ENCODE data around the gene SMIM5. TPM values are rescaled to one million over a fixed set of nuclear protein-coding genes. Genes with fewer than 3 reads are reported as not detected.

SMIM5 gene
- total and polyA plus RNA-seq, 8 donors: 0.58 to 29.5 (median 7.9) TPM; not detected in 2

GRCh38 chr17:75588596-75589011 lies 44.6 kb upstream of the SMIM5 start:
- Histone ChIP-seq H3K36me3 (peaks cover 0 to 7% (median 4%) of the 10 kb centered on the region in 4 donors), H3K4me3 (peak overlapping the region; percentile 60 to 68 (median 64)), H3K4me1 (peaks cover 24 to 40% (median 32%) of the 10 kb centered on the region in 4 donors), H3K9me3 (no peaks in the 10 kb centered on the region), H3K27ac (peak overlapping the region; percentile 87 to 98 (median 91)), H3K27me3 (no peaks in the 10 kb centered on the region)
- intact Hi-C loops (cut with DNase I; ENCODE audit: low total_unique reads): loop anchor here (10.0 kb wide), 1 partner anchor 54 kb away; no protein-coding TSS in a partner anchor
- no peak for TF ChIP-seq POLR2A (IDR thresholded peaks at IDR 0.05)
- no peak for TF ChIP-seq CTCF (IDR thresholded peaks at IDR 0.05)
- no peak for TF ChIP-seq POLR2AphosphoS5 (IDR thresholded peaks at IDR 0.05)
- no peak for TF ChIP-seq EP300 (IDR thresholded peaks at IDR 0.05)
- DNase-seq: peak in 1 of 2 donors; percentile 75
- 9 to 13% (median 10%) methylated on average over 3 to 49 of the region's 49 CpGs; no CpG with 5 or more reads in 1 of the 5 donors for WGBS, 5 donors

GRCh38 chr17:75589012-75589918 lies 44.0 kb upstream of the SMIM5 start:
- Histone ChIP-seq H3K27me3 (no peaks in the 10 kb centered on the region), H3K36me3 (peaks cover 0 to 7% (median 4%) of the 10 kb centered on the region in 4 donors), H3K4me1 (peaks cover 24 to 40% (median 32%) of the 10 kb centered on the region in 4 donors), H3K27ac (peak overlapping the region; percentile 87 to 98 (median 91)), H3K9me3 (no peaks in the 10 kb centered on the region), H3K4me3 (peak overlapping the region; percentile 60 to 68 (median 64))
- intact Hi-C loops (cut with DNase I; ENCODE audit: low total_unique reads): loop anchor here (10.0 kb wide), 1 partner anchor 54 kb away; no protein-coding TSS in a partner anchor
- TF ChIP-seq POLR2AphosphoS5 (IDR thresholded peaks at IDR 0.05) (peak; percentile 10 to 72 (median 67)), POLR2A (IDR thresholded peaks at IDR 0.05) (no peak), CTCF (IDR thresholded peaks at IDR 0.05) (peak in 5 of 7 experiments; percentile 6 to 91 (median 79))
- DNase-seq: peak; percentile 96 to 97
- 3 to 42% (median 6%) methylated on average over 15 to 100 of the region's 100 CpGs for WGBS, 5 donors

GRCh38 chr17:75589919-75590303 lies 43.3 kb upstream of the SMIM5 start:
- WGBS, 5 donors: 50 to 82% (median 61%) methylated on average over 12 to 29 of the region's 29 CpGs
- intact Hi-C loops (cut with DNase I; ENCODE audit: low total_unique reads): loop anchor here (10.0 kb wide), 2 partner anchors 55 to 165 kb away; no protein-coding TSS in a partner anchor

More at GRCh38 chr17:75589919-75590303, 43.3 kb upstream of the SMIM5 start:
- no peak for TF ChIP-seq CTCF (IDR thresholded peaks at IDR 0.05)
- no peak for TF ChIP-seq POLR2AphosphoS5 (IDR thresholded peaks at IDR 0.05)
- TF ChIP-seq POLR2A (IDR thresholded peaks at IDR 0.05): no peak
- no peak for TF ChIP-seq EP300 (IDR thresholded peaks at IDR 0.05)
- peak in 1 of 2 donors; percentile 53 for DNase-seq
- Histone ChIP-seq H3K27me3 (no peaks in the 10 kb centered on the region), H3K4me1 (peaks cover 24 to 40% (median 32%) of the 10 kb centered on the region in 4 donors), H3K36me3 (peaks cover 0 to 7% (median 4%) of the 10 kb centered on the region in 4 donors), H3K27ac (peak overlapping the region; percentile 65 to 98 (median 90)), H3K4me3 (peak overlapping the region; percentile 60 to 68 (median 64)), H3K9me3 (no peaks in the 10 kb centered on the region)
